ENCODE results near the gene RAB21. TPM values are rescaled to one million over a fixed set of nuclear protein-coding genes. Genes with fewer than 3 reads are reported as not detected.

RAB21 gene
- total RNA-seq, 4 donors from 2014 or later, result 11.2 to 34.7 (median 14.2) TPM

DNA sequence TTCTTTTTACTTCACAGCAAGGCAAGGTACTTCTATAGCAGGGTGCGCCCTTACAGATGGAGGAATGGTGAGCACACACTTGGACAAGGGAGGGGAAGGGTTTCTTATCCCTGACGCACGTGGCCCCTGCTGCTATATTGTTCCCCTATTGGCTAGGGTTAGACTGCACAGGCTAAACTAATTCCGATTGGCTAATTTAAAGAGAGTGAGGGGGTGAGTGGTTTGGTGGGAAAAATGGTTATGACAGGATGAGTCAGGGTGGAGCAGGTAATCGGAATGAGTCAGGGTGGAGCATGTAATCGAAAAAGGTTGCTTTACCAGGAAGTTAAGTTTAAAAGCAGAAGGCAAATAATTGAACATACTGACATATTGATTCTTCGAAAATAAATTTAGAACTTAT, 23.7 kb upstream of the RAB21 start:
- no peaks in the 10 kb centered on the region for H3K27me3 ChIP-seq
- peaks cover 0 to 5% (median 0%) of the 10 kb centered on the region in 4 donors for H3K4me1 ChIP-seq
- no peak overlapping the region for H3K4me3 ChIP-seq
- H3K36me3 ChIP-seq, result no peaks in the 10 kb centered on the region
- no peak for DNase-seq
- TF ChIP-seq, protein P1, sequence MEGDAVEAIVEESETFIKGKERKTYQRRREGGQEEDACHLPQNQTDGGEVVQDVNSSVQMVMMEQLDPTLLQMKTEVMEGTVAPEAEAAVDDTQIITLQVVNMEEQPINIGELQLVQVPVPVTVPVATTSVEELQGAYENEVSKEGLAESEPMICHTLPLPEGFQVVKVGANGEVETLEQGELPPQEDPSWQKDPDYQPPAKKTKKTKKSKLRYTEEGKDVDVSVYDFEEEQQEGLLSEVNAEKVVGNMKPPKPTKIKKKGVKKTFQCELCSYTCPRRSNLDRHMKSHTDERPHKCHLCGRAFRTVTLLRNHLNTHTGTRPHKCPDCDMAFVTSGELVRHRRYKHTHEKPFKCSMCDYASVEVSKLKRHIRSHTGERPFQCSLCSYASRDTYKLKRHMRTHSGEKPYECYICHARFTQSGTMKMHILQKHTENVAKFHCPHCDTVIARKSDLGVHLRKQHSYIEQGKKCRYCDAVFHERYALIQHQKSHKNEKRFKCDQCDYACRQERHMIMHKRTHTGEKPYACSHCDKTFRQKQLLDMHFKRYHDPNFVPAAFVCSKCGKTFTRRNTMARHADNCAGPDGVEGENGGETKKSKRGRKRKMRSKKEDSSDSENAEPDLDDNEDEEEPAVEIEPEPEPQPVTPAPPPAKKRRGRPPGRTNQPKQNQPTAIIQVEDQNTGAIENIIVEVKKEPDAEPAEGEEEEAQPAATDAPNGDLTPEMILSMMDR (IDR thresholded peaks at IDR 0.05), result no peak
- no peak for TF ChIP-seq POLR2A (IDR thresholded peaks at IDR 0.05)
- H3K27ac ChIP-seq, result no peak overlapping the region
- H3K9me3 ChIP-seq, result no peaks in the 10 kb centered on the region

DNA sequence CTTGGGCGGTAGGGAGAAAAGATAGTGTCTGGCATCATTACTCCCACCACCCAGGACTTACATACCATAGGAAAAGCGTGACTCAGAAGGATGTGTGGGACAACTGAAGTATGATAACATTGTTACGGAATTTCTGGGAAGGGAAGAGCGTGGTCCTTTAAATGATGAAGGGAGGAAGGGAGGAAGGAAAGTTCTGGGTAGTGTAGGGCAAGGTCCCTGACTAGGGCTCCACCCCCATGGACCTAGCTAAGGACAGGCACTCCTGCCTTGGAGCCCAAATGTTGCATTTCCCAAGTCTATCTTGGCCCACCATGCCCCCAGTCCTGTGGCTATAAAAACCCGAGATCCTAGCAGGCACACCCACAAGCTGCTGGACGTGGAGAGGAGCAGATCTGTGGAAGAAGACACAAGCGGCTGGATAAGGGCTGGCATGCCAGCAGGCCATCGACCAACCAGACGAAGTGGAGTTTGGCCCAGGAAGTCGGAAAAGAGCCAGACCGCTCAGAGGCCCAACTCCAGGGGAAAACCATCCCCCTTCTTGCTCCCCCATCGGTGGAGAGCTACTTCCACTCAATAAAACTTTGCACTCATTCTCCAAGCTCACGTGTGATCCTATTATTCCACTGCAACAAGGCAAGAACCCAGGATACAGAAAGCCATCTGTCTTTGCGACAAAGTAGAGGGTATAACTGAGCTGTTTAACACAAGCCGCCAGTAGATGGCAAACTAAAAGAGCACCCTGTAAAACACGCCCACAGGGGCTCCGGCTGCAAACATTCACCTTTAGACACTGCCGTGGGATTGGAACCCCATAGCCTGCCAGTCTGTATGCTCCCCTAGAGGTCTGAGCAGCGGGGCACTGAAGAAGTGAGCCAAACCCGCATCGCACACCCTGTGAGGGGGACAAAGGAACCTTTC, 23.0 kb upstream of the RAB21 start:
- Histone ChIP-seq H3K27me3 (no peaks in the 10 kb centered on the region), H3K36me3 (no peaks in the 10 kb centered on the region), H3K9me3 (no peaks in the 10 kb centered on the region), H3K4me1 (peaks cover 0 to 5% (median 0%) of the 10 kb centered on the region in 4 donors), H3K4me3 (peak overlapping the region in 1 of 4 donors; percentile 28), H3K27ac (peak overlapping the region in 2 of 4 donors; percentile 47 to 58)
- DNase-seq, result peak in 2 of 3 donors; percentile 51 to 60
- TF ChIP-seq POLR2A (IDR thresholded peaks at IDR 0.05), result no peak
- TF ChIP-seq, protein P1 (IDR thresholded peaks at IDR 0.05), result peak in 2 of 6 experiments; percentile 34 to 35

GRCh38 chr12:71732357-71732712, 22.3 kb upstream of the RAB21 start:
- no peaks in the 10 kb centered on the region for H3K9me3 ChIP-seq
- peak overlapping the region in 2 of 4 donors; percentile 47 to 58 for H3K27ac ChIP-seq
- no peaks in the 10 kb centered on the region for H3K36me3 ChIP-seq
- no peaks in the 10 kb centered on the region for H3K27me3 ChIP-seq
- TF ChIP-seq, protein P1 (IDR thresholded peaks at IDR 0.05), result no peak
- TF ChIP-seq POLR2A (IDR thresholded peaks at IDR 0.05), result no peak
- no peak for DNase-seq
- peak overlapping the region in 1 of 4 donors; percentile 28 for H3K4me3 ChIP-seq
- H3K4me1 ChIP-seq, result no peaks in the 10 kb centered on the region

GRCh38 chr12:71737197-71737596, 17.5 kb upstream of the RAB21 start:
- TF ChIP-seq, protein P1 (IDR thresholded peaks at IDR 0.05), result no peak
- no peak for TF ChIP-seq POLR2A (IDR thresholded peaks at IDR 0.05)
- Histone ChIP-seq H3K27me3 (no peaks in the 10 kb centered on the region), H3K4me3 (no peak overlapping the region), H3K9me3 (no peaks in the 10 kb centered on the region), H3K4me1 (no peaks in the 10 kb centered on the region), H3K27ac (no peak overlapping the region), H3K36me3 (no peaks in the 10 kb centered on the region)
- no peak for DNase-seq

DNA sequence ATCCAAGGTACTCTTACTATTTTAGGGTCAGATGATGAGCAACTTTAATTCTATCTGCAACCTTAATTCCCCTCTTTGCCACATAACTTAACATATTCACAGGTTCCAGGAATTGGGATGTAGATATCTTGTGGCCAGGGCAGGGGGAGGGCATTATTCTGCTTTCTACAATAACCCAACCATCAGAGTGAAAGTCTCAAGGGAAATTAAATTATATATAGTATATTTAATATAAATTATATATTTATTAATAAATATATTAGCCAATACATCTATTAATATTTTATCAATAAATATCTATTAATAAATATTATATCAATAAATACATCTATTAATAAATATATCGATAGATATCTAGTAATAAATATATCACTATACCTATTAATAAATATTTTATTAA, 11.7 kb upstream of the RAB21 start:
- Histone ChIP-seq H3K27ac (no peak overlapping the region), H3K36me3 (no peaks in the 10 kb centered on the region), H3K4me1 (no peaks in the 10 kb centered on the region), H3K27me3 (no peaks in the 10 kb centered on the region), H3K4me3 (no peak overlapping the region), H3K9me3 (no peaks in the 10 kb centered on the region)
- no peak for DNase-seq
- no peak for TF ChIP-seq POLR2A (IDR thresholded peaks at IDR 0.05)
- TF ChIP-seq, protein P1 (IDR thresholded peaks at IDR 0.05), result no peak

Measured in Peyer's patch (tissue), 4 donors.